ENCODE results near the gene MUC20. TPM values are rescaled to one million over a fixed set of nuclear protein-coding genes. Genes with fewer than 3 reads are reported as not detected.
"Not testable (repeated sequence)": the region's sequence is repeated elsewhere in the genome, so short reads cannot be mapped to it uniquely, and the experiment has no call there.

MUC20 gene
- total RNA-seq, 2 donors from 2014 or later, result 3.4 to 5.0 TPM

DNA sequence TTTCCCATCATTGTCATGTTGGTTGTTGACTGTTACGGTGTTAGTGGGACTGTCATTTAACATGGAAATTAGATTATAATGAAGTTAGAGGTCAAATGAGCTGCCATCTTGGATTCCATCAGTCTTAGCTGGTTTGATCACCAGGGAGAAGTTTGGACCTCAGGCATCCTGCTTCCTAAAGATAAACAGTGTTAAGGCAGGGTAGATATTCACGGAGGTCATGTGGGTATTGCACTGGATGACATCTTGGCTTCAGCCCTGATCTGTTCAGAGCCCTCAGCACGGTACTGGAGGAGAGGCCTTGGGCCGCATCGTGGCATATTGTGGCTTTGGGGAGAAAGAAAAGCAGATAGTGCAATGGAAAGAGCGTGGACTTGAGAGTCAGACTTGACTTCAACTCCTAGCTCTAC is 11.1 kb upstream of the MUC20 start:
- no peak overlapping the region for H3K4me3 ChIP-seq
- TF ChIP-seq, protein P1, sequence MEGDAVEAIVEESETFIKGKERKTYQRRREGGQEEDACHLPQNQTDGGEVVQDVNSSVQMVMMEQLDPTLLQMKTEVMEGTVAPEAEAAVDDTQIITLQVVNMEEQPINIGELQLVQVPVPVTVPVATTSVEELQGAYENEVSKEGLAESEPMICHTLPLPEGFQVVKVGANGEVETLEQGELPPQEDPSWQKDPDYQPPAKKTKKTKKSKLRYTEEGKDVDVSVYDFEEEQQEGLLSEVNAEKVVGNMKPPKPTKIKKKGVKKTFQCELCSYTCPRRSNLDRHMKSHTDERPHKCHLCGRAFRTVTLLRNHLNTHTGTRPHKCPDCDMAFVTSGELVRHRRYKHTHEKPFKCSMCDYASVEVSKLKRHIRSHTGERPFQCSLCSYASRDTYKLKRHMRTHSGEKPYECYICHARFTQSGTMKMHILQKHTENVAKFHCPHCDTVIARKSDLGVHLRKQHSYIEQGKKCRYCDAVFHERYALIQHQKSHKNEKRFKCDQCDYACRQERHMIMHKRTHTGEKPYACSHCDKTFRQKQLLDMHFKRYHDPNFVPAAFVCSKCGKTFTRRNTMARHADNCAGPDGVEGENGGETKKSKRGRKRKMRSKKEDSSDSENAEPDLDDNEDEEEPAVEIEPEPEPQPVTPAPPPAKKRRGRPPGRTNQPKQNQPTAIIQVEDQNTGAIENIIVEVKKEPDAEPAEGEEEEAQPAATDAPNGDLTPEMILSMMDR (IDR thresholded peaks at IDR 0.05), result no peak
- H3K36me3 ChIP-seq, result peaks cover 44% of the 10 kb centered on the region
- no peaks in the 10 kb centered on the region for H3K4me1 ChIP-seq
- H3K27ac ChIP-seq, result no peak overlapping the region
- H3K9me3 ChIP-seq, result no peaks in the 10 kb centered on the region
- no peak for DNase-seq (ENCODE audit: low spot score)
- H3K27me3 ChIP-seq, result no peaks in the 10 kb centered on the region

DNA sequence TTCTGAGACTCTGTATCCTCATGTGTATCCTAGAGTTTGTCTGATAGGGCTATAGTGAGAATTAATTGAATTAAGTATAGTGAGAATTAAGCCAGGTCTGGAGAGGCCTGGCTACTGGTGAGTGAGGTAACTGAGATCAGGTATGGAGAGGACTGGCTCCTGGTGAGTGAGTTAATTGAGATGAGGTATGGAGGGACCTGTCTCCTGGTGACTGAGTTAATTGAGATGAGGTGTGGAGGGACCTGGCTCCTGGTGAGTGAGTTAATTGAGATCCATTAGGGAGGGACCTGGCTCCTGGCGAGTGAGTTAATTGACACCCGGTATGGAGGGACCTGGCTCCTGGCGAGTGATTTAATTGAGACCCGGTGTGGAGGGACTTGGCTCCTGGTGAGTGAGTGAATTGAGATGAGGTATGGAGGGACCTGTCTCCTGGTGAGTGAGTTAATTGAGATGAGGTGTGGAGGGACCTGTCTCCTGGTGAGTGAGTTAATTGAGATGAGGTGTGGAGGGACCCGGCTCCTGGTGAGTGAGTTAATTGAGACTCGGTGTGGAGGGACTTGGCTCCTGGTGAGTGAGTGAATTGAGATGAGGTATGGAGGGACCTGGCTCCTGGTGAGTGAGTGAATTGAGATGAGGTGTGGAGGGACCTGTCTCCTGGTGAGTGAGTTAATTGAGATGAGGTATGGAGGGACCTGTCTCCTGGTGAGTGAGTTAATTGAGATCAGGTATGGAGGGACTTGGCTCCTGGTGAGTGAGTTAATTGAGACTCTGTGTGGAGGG is 10.5 kb upstream of the MUC20 start:
- H3K9me3 ChIP-seq; H3K4me1 ChIP-seq; DNase-seq (ENCODE audit: low spot score); H3K27ac ChIP-seq; H3K4me3 ChIP-seq; H3K27me3 ChIP-seq: not testable (repeated sequence)
- H3K36me3 ChIP-seq, result peaks cover 50% of the 10 kb centered on the region

DNA sequence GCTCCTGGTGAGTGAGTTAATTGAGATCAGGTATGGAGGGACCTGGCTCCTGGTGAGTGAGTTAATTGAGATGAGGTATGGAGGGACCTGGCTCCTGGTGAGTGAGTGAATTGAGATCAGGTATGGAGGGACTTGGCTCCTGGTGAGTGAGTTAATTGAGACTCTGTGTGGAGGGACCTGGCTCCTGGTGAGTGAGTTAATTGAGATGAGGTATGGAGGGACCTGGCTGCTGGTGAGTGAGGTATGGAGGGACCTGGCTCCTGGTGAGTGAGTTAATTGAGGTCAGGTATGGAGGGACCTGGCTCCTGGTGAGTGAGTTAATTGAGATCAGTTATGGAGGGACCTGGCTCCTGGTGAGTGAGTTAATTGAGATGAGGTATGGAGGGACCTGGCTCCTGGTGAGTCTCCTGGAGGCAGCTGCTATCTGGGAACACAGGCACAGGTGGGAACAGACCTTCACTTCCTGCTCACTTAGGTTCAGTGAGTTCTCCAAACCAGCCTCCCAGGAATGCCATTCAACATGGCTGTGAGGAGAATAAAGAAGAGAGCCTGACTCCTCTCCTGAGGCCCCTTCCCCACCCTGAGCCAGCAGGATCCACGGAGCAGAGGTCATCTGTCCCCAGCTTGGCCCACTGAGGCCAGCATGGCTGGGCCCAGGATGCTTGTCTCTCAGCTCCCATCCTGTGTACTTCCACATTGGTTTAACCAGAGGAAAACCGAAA is 9.5 kb upstream of the MUC20 start:
- not testable (repeated sequence) for H3K4me1 ChIP-seq; H3K27ac ChIP-seq; H3K4me3 ChIP-seq; H3K9me3 ChIP-seq; H3K27me3 ChIP-seq; DNase-seq (ENCODE audit: low spot score)
- peaks cover 54% of the 10 kb centered on the region for H3K36me3 ChIP-seq

DNA sequence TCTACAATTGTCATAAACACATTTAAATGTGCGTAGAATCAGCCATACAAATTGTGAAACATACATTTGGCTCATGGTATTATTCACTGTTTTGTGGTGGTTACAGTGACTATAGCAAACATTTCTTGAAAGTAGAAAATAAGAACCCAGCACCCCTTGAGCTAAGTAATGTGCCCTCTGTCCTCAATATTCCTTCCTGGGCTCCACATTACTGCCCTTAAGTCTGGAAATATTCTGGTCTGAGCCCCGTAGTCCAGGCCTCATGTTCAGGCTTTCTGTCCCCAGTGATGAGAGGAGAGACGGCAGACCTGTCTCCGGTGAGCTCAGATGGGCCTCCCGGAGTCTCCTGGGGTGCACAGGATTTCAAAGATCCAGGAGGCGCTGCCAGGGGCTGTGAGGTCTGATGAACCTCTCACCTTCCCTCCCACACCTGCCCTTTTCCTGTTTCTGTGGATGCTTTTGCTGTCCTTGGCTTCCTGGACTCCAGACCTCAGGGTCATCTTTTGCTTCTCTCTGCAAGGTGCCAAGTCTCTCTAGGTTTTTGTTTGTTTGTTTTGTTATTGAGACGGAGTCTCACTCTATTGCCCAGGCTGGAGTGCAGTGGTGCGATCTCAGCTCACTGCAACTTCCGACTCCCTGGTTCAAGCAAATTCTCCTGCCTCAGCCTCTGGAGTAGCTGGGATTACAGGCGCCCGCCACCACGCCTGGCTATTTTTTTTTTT is 8.8 kb upstream of the MUC20 start:
- H3K36me3 ChIP-seq, result peaks cover 54% of the 10 kb centered on the region
- TF ChIP-seq, protein P1 (IDR thresholded peaks at IDR 0.05), result no peak
- no peaks in the 10 kb centered on the region for H3K27me3 ChIP-seq

DNA sequence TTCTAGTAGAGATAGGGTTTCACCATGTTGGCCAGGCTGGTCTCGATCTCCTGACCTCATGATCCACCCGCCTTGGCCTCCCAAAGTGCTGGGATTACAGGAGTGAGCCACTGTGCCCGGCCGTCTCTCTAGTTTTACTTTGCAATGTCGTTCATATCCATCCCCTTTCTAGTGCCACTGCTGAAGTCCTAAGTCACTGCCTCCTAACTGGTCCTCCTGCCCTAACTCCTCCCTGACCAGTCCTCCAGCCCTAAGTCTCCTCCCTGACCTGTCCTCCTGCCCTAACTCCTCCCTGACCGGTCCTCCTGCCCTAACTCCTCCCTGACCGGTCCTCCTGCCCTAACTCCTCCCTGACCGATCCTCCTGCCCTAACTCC is 8.3 kb upstream of the MUC20 start:
- H3K27me3 ChIP-seq; H3K9me3 ChIP-seq; DNase-seq (ENCODE audit: low spot score); H3K27ac ChIP-seq; H3K4me1 ChIP-seq; H3K4me3 ChIP-seq: not testable (repeated sequence)
- H3K36me3 ChIP-seq, result peaks cover 54% of the 10 kb centered on the region

More for the DNA sequence above, 8.8 kb upstream of the MUC20 start:
- no peak for DNase-seq (ENCODE audit: low spot score)
- Histone ChIP-seq H3K4me1 (no peaks in the 10 kb centered on the region), H3K4me3 (no peak overlapping the region), H3K9me3 (no peaks in the 10 kb centered on the region), H3K27ac (no peak overlapping the region)

DNA sequence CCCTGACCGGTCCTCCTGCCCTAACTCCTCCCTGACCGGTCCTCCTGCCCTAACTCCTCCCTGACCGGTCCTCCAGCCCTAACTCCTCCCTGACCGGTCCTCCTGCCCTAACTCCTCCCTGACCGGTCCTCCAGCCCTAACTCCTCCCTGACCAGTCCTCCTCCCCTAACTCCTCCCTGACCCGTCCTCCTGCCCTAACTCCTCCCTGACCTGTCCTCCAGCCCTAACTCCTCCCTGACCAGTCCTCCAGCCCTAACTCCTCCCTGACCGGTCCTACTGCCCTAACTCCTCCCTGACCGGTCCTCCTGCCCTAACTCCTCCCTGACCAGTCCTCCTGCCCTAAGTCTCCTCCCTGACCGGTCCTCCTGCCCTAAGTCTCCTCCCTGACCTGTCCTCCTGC is 7.6 kb upstream of the MUC20 start:
- not testable (repeated sequence) for H3K27me3 ChIP-seq; DNase-seq (ENCODE audit: low spot score); H3K4me3 ChIP-seq; H3K27ac ChIP-seq; H3K4me1 ChIP-seq; H3K9me3 ChIP-seq
- peaks cover 54% of the 10 kb centered on the region for H3K36me3 ChIP-seq

DNA sequence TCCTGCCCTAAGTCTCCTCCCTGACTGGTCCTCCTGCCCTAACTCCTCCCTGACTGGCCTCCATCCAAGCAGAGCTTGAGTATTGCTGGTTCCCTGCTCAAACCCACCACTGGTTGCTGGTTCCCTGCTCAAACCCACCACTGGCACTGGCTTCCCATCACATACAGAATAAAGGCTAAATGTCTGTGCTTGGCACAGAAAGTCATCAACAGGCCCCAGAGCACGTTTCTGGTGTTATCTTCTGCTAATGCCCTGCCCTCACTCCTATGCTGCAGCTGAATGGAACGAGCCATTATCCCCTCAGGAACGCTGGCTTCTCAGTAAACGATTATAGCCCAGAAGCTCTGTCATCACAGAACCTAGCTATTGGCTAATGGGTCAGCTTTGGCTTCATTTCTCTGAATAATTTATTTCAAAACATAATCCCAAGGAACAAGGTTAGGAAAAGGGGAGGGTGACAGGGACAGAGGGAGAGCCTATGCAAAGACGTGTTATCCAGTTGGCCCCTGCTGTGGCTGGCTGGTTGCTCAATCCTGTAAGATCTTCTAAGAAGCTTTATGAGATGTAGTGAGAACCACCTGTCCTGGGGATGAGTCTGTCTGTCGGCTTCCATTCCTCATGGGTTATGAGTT is 6.3 kb upstream of the MUC20 start:
- Histone ChIP-seq H3K36me3 (peaks cover 41% of the 10 kb centered on the region), H3K27me3 (no peaks in the 10 kb centered on the region), H3K27ac (no peak overlapping the region), H3K9me3 (no peaks in the 10 kb centered on the region), H3K4me1 (no peaks in the 10 kb centered on the region), H3K4me3 (no peak overlapping the region)
- DNase-seq (ENCODE audit: low spot score), result no peak
- TF ChIP-seq, protein P1 (IDR thresholded peaks at IDR 0.05), result no peak

Measured in right atrium auricular region (tissue), 2 donors.